ENCODE results near the gene WDR86. TPM values are rescaled to one million over a fixed set of nuclear protein-coding genes. Genes with fewer than 3 reads are reported as not detected.

WDR86 gene
- total RNA-seq, 2 donors from 2014 or later, result 8.5 TPM; not detected in 1

DNA sequence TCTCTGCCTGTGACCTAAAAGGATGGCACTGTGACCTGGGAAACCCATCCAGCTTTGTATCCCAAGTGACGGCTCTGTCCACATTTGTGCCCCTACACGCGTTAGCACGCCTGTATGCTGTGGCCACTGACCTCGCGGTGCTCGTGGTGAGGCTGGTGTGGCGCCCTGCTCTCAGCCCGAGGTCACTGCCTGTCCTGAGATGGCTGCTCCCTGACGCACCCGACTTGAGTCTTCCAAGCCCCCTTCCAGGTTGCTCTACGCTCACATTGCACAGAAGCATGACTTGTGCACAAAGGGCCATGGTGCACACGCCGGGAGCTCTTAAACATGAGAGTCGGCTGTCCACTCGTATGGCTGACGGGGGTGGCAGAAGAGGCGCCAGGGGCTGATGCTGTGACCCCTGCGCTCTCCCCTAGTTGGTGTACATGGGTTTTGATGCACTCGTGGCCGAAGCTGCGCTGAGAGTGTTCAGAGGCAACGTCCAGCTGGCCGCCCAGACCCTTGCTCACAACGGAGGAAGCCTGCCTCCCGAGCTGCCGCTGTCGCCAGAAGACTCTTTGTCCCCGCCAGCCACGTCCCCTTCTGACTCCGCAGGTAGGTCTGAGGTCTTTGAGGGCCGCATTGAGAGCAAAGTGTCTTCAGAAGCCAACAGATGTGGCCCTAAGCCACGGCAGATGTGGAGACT lies 33.5 kb downstream of the WDR86 start:
- Histone ChIP-seq H3K9me3 (no peaks in the 10 kb centered on the region), H3K4me3 (no peak overlapping the region), H3K36me3 (peaks cover 36% of the 10 kb centered on the region), H3K27ac (no peak overlapping the region), H3K4me1 (ENCODE audit: control insufficient read depth in 1 of 2, low read depth in 2 of 2) (peaks cover 1 to 6% of the 10 kb centered on the region in 2 donors), H3K27me3 (replicated peaks; ENCODE audit: insufficient read depth) (no peaks in the 10 kb centered on the region)
- DNase-seq (ENCODE audit: low spot score), result no peak
- ATAC-seq (ENCODE audit: insufficient number of reproducible peaks, low FRiP score, low read depth), result no peak
- TF ChIP-seq, protein P1, sequence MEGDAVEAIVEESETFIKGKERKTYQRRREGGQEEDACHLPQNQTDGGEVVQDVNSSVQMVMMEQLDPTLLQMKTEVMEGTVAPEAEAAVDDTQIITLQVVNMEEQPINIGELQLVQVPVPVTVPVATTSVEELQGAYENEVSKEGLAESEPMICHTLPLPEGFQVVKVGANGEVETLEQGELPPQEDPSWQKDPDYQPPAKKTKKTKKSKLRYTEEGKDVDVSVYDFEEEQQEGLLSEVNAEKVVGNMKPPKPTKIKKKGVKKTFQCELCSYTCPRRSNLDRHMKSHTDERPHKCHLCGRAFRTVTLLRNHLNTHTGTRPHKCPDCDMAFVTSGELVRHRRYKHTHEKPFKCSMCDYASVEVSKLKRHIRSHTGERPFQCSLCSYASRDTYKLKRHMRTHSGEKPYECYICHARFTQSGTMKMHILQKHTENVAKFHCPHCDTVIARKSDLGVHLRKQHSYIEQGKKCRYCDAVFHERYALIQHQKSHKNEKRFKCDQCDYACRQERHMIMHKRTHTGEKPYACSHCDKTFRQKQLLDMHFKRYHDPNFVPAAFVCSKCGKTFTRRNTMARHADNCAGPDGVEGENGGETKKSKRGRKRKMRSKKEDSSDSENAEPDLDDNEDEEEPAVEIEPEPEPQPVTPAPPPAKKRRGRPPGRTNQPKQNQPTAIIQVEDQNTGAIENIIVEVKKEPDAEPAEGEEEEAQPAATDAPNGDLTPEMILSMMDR (IDR thresholded peaks at IDR 0.05), result no peak

DNA sequence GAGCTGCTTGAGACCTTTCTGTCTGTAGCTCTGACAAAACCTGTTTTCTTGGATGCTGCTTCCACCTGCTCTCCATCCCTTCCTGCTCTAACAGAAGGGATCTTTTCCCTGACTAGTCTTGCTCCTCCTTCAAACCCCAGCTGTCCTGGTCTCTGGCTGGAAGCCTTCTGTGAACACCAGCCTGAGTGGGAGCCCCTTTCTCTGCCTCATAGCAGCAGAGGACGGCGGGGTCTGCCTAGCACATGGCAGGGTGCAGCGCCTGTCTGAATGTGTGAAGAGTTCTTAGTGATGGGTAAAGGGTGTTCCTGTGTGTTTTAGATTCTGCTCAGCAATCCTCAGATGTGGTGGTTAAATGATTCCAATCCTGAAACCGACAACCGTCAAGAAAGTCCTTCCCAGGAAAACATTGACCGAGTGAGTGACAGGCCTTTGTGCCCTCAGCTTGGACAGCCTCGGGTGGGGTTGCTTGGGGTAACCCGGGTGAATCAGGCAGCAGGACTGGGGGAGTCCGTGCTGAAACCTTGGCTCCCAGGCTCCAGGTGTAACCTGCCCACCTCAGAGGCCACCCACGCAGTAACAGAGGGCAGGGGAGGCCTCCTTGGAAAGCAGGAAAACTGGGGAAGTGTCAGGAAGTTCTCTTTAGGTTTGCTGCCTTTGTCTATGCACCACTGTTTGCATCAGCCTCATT lies 34.2 kb downstream of the WDR86 start:
- no peaks in the 10 kb centered on the region for H3K9me3 ChIP-seq
- TF ChIP-seq, protein P1 (IDR thresholded peaks at IDR 0.05), result no peak
- peaks cover 36% of the 10 kb centered on the region for H3K36me3 ChIP-seq
- H3K27ac ChIP-seq, result no peak overlapping the region
- ATAC-seq (ENCODE audit: insufficient number of reproducible peaks, low FRiP score, low read depth), result no peak
- no peak overlapping the region for H3K4me3 ChIP-seq
- H3K4me1 ChIP-seq (ENCODE audit: control insufficient read depth in 1 of 2, low read depth in 2 of 2), result no peaks in the 10 kb centered on the region
- DNase-seq (ENCODE audit: low spot score), result no peak
- H3K27me3 ChIP-seq (replicated peaks; ENCODE audit: insufficient read depth), result no peaks in the 10 kb centered on the region

DNA sequence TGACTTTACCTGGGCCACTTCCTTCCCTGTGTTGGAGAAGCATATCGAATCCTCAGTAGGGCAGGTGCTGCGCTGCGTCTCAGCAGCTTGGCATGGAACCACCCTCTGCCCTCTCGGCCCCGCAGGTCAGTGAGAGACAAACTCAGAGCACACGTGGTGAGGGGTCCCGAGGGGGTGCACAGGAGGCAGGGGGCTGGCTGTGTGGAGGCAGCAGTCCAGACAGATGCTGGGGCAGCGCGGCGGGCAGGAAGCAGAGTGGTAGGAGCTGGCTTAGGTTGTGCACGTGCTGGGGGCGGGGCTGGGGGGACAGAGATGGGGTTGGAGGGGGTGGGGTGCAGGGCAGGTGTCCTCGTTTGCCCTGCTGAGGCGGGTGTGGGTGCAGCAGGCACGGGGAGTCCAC lies 35.1 kb downstream of the WDR86 start:
- Histone ChIP-seq H3K27me3 (replicated peaks; ENCODE audit: insufficient read depth) (no peaks in the 10 kb centered on the region), H3K9me3 (no peaks in the 10 kb centered on the region), H3K27ac (no peak overlapping the region), H3K36me3 (peaks cover 36% of the 10 kb centered on the region), H3K4me1 (ENCODE audit: control insufficient read depth in 1 of 2, low read depth in 2 of 2) (peaks cover 0 to 2% of the 10 kb centered on the region in 2 donors), H3K4me3 (no peak overlapping the region)
- ATAC-seq (ENCODE audit: insufficient number of reproducible peaks, low FRiP score, low read depth) (no peak), DNase-seq (ENCODE audit: low spot score) (no peak)
- TF ChIP-seq, protein P1 (IDR thresholded peaks at IDR 0.05), result no peak

DNA sequence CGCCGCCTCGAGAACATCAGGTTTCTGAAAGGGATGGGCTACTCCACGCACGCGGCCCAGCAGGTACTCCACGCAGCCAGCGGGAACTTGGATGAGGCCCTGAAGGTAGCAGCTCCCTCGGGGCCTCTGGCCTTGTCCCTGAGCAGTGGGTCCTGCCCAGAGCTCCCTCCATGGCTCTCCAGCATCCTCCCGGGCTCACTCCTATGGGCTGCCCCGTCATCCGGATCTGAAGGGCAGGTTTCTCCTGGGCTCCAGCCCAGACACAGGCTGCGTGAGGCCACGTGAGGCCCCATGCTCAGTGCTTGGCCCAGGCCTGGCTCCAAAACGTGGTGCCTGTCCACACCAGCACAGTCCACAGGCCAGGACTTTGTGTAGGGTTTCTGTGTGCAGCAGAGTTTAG lies 35.7 kb downstream of the WDR86 start:
- no peaks in the 10 kb centered on the region for H3K9me3 ChIP-seq
- no peaks in the 10 kb centered on the region for H3K27me3 ChIP-seq (replicated peaks; ENCODE audit: insufficient read depth)
- peaks cover 36% of the 10 kb centered on the region for H3K36me3 ChIP-seq
- DNase-seq (ENCODE audit: low spot score) (no peak), ATAC-seq (ENCODE audit: insufficient number of reproducible peaks, low FRiP score, low read depth) (no peak)
- no peak overlapping the region for H3K4me3 ChIP-seq
- no peak overlapping the region for H3K27ac ChIP-seq
- H3K4me1 ChIP-seq (ENCODE audit: control insufficient read depth in 1 of 2, low read depth in 2 of 2), result peaks cover 2 to 8% of the 10 kb centered on the region in 2 donors
- TF ChIP-seq, protein P1 (IDR thresholded peaks at IDR 0.05), result no peak

DNA sequence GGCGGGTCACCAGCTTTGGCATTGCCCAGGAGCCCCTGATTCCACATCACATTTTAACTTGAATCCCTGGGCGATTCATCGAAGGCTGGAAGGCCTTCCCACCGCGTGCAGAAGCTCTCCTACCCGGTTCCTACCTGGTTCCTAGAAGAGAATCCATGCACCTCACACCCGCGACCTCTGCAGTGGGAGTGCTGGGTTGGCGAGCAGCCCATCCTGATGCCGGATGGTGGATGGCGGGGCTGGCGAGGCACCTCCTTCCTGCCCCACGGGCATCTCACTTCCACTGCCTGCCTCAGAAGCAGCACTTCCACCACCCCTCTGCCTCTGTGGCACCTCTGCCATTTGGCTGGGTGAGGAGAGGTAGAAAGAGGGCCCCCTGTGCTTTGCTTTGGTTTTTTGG lies 36.2 kb downstream of the WDR86 start:
- DNase-seq (ENCODE audit: low spot score), result no peak
- H3K4me1 ChIP-seq (ENCODE audit: control insufficient read depth in 1 of 2, low read depth in 2 of 2), result peaks cover 7 to 12% of the 10 kb centered on the region in 2 donors
- H3K9me3 ChIP-seq, result no peaks in the 10 kb centered on the region
- no peak overlapping the region for H3K4me3 ChIP-seq
- no peak overlapping the region for H3K27ac ChIP-seq
- ATAC-seq (ENCODE audit: insufficient number of reproducible peaks, low FRiP score, low read depth), result no peak
- TF ChIP-seq, protein P1 (IDR thresholded peaks at IDR 0.05), result no peak
- H3K36me3 ChIP-seq, result peaks cover 36% of the 10 kb centered on the region
- H3K27me3 ChIP-seq (replicated peaks; ENCODE audit: insufficient read depth), result no peaks in the 10 kb centered on the region
